Activated naive CD8-positive, alpha-beta T cell treated with anti-CD3 and anti-CD28 coated beads, Interleukin-2, amount 50 U/mL, for 16 hours (primary cell): ENCODE measurements around the gene NENF.
"Not testable (repeated sequence)": the region's sequence is repeated elsewhere in the genome, so short reads cannot be mapped to it uniquely, and the experiment has no call there.

Experiments
- DNase-seq: peaks from one replicate; pipeline ENCODE4 v3.0.0-alpha.2; 2020; ENCODE audit warnings: low read depth, low spot score

NENF gene

DNA sequence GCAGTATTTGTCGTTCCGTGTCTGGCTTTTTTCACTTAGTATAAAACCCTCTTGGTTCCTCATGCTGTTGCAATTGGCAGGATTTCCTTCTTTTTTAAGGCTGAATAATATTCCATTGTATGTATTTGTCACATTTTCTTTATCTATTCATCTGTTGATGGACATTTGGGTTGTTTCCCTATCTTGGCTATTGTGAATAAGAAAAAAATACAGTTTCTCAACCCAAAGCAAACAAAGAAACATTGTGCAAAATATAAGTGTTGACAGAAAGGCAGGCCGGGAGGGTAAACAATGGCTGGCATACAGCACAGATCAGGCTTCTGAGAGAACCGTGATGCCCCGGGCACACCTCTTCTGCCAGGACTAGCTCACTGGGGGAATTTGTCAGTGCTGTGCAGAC lies 26.9 kb downstream of the NENF start:
- no peak for DNase-seq

GRCh38 chr1:212460376-212460775 lies 27.7 kb downstream of the NENF start:
- no peak for DNase-seq

- DNase-seq: no peak
Observed at GRCh38 chr1:212461916-212462660, 29.4 kb downstream of the NENF start.

- no peak for DNase-seq
Observed at GRCh38 chr1:212463565-212464285, 31.0 kb downstream of the NENF start.

DNA sequence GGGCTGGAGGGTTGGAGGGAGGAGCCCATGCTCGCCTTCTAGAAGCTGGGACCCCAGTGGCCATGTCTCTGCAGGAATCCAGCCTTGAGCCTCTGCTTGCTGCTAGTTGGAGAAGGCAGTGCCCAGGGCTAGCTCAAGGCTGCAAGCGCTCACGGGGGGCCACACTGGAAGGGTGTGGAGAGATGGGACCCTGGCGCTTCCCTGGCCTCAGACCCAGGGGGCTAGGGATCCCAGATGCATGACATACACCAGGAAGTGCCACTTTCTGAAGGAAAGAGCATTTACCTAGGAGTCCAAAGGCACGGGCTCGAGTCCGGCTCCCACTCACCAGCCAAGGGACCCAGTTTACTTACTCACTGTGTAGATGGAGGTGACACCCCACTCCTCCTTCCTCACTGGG lies 32.6 kb downstream of the NENF start:
- no peak for DNase-seq

- DNase-seq: no peak
Observed at GRCh38 chr1:212466437-212466836, 33.7 kb downstream of the NENF start.

DNA sequence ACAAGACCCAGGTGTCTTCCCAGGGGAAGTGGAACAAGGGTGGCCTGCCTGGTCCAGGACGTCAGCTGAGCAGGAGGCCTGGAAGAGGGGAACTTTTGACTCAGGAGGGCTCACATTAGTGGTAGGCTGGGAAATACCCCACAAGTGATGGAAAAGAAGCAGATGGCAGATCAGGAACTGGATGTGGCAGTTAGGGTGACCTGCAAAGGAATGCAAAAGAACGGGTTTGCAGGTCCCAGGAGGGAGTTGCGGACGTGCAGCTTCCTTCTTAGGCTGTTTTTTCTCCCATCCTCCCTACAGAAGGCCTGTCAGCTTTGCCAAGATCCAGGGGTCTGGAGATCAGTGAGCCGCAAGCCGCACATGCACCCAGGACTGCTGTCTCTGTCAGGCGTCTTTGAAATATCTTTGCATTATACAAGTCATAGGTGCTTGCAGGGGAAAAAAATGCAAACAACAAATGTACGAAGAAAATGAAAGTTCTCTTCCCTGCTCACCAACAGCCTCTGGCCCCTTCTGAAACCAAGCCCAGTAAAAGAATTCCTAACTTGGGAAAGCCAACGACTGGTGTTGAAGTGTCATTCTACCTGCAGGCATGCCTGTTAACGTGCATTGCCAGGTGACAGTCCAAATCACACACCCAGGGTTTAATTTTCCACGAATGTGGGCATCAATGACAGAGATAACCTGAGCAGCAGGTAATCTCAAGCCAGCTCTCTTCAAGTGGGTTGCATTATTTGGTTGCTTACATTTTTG lies 34.4 kb downstream of the NENF start:
- DNase-seq: no peak

DNA sequence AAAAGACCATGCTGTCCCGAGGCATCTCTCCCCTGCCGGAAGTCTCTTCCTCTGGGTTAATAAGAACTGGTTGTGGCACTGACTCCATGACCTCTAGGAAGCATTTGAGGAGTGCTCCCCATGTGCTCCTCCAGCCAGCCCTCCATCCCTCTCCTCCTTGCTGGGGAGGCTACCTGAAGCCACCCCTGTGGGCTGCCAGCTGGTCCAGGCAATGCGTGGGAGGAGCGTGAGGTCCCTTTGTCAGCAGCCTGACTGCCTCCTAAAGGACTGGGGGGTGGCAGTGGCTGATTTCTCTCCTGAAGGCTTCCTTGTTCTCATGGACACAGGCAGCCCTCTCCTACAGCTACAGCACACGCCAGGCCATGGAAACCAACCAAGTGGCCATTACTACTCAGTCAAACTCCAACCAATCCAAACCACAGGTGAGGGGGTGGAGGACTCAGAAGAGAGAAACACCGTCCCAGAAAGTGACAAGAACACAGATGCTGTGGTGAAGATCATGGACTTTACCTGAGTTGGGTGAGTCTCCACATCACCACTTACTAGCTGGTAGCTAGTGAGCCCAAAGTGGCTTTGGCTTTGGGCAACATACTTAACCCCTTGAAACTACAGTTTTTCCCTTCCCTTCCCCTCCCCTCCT lies 35.2 kb downstream of the NENF start:
- DNase-seq: no peak

- DNase-seq: no peak
Observed at GRCh38 chr1:212470059-212470458, 37.3 kb downstream of the NENF start.

- no peak for DNase-seq
Observed at GRCh38 chr1:212471286-212471685, 38.6 kb downstream of the NENF start.

DNA sequence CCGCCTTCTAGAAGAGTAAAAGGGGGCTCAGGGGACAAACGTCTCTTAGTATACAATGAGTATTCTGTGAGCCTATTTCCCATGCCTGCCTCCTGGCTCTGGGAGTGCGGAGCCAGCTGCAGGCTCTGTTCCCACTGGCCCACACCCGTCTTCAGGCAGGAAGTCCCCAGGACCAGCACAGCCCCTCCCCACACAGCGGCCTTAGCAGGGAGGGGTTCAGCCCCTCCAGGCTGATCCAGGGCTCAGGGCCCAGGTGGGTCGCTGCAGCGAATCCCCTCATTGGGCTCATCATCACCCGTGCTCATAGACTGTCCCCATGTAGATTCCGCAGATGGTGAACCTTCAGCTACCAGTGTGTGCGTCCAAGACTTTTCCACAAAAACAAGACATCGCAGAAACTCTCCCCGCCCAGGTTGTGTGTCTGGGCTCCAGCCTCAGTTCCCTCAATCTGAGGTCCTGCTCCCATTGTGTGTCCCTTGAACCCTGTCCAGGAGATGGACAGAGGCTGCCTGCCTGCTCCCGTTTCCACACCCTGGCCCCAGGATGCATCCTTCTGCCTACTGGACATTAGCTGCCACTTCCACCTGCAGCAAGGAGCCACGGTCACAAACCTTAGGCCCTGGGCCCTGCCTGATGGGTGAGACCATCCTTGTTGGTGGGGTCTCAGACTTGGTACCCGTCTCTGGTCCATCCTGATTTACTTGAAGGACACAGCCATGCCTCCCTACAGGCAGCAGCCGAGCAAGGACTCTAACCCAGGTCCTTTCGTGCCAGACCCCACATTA lies 39.4 kb downstream of the NENF start:
- DNase-seq: no peak

DNA sequence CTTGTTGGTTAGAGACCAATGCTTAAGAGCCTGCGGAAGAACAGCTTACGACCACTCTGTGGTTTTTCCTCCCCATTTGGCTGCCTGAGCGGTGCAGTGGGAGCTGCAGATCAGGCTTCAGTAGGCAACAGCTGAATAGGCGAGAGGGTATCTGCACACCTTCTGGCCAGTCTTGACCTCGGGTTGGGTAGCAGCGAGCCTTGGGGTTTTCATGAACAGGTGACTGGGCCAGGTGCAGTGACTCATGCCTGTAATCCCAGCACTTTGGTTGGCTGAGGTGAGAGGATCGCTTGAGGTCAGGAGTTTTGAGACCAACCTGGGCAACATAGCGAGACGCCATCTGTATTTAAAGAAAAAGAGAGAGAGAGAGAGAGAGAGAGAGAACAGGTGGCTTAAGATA lies 41.0 kb downstream of the NENF start:
- DNase-seq: no peak

- DNase-seq: no peak
Observed at GRCh38 chr1:212475151-212475550, 42.4 kb downstream of the NENF start.

DNA sequence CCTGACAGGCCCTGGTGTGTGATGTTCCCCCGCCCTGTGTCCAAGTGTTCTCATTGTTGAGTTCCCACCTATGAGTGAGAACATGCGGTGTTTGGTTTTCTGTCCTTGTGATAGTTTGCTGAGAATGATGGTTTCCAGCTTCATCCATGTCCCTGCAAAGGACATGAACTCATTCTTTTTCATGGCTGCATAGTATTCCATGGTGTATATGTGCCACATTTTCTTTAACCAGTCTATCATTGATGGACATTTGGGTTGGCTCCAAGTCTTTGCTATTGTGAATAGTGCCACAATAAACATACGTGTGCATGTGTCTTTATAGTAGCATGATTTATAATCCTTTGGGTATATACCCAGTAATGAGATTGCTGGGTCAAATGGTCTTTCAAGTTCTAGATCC lies 43.1 kb downstream of the NENF start:
- DNase-seq: not testable (repeated sequence)

DNA sequence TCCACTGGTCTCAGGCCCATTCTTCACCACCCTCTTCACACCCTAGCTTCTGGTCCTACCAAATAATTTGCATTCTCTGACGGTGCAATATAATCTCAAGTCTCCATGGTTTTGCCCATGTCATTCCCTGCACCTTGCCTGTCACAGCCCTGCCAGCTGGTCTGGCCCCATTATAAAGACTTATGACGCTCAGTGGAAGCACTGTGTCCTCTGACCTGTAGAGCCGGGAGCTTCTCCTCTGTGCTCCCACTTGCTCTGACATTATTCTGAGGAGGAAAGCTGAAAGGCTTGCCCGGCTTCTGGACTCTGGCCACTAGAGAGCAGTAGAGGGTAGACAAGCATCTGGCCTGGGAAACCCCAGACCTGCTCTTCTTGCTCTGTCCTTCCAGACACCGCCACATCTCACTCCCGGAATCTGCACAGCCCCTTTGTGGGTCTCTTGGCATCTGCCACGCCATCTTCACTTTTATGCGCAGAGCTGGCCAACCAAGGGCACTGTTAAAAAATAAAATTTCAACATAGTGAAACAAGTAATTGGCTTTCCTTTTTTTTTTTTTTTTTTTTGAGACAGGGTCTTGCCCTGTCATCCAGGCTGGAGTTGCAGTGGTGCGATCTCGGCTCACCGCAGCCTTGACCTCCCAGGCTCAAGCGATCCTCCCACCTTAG lies 44.4 kb downstream of the NENF start:
- DNase-seq: peak; percentile 59

DNA sequence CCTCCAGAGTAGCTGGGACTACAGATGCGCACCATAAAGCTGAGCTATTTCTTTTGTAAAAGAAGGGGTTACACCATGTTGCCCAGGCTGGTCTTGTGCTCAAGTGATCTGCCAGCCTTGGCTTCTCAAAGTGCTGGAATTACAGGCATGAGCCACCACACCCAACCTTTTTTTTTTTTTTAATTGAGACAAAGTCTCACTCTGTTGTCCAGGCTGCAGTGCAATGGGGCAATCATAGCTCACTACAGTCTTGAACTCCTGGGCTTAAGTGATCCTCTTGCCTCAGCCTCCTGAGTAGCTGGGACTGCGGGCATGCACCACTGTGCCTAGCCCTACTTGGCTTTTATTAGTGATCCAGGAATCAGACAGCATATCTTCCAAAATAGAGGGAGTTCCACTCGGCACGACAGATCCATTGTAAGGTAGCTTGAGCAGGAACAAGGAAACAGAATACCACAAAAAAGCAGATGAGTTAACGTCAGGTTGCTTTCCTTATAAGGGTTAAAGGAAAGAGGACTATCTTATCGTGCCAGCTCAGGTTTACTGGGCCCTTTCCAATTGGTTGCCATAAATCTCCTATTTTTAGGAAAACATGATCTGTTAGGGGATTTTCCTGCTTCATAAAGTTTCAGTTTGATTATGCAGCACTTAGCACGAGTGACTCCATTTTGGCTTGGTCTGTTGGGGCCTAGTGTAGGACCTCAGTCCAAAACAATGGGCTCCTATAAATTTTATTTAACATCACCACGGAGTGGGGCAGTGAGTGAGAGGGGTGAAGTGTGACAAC lies 45.2 kb downstream of the NENF start:
- no peak for DNase-seq

DNA sequence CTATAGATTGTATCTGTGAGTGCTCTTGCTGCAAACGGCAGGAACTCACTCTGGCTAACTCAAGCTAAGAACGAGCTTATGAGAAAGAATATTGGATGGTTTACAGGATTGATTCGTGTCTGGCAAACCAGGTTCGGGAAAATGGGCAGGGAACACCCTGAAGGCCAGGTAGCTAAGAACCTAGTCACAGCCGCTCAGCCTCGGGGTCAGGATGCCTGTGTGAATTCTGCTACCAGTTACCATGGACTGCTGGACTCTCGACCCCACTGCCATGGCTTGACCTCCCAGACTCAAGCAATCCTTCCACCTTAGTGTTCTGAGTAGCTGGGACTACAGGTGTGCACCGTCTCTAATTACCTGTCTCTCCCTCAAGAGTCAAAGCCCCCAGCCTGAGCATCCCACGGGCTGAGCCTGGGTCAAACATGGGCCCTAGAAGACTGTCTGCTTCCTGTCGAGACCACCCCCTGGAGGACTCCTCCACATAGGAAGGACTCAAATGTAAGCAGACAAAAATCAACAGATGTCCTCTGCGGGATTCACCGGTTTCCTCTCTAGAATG lies 45.8 kb downstream of the NENF start:
- DNase-seq: no peak

DNA sequence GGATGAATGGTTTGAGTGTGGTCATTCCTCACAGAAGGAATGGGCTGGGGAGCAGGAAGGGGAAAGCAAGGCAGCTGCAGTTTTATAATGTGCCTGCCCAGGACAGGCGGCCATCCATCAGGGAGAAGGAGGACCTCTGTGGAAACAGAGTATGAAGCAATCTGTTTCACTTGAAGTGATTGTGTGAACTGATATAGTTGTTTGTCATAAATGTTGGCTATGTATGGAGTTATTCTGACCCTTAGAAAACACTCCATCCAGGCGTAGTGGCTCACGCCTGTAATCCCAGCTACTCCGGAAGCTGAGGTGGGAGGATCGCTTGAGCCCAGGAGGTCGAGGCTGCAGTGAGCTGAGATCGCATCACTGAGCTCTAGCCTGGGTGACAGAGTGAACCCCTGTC lies 46.5 kb downstream of the NENF start:
- DNase-seq: no peak

DNA sequence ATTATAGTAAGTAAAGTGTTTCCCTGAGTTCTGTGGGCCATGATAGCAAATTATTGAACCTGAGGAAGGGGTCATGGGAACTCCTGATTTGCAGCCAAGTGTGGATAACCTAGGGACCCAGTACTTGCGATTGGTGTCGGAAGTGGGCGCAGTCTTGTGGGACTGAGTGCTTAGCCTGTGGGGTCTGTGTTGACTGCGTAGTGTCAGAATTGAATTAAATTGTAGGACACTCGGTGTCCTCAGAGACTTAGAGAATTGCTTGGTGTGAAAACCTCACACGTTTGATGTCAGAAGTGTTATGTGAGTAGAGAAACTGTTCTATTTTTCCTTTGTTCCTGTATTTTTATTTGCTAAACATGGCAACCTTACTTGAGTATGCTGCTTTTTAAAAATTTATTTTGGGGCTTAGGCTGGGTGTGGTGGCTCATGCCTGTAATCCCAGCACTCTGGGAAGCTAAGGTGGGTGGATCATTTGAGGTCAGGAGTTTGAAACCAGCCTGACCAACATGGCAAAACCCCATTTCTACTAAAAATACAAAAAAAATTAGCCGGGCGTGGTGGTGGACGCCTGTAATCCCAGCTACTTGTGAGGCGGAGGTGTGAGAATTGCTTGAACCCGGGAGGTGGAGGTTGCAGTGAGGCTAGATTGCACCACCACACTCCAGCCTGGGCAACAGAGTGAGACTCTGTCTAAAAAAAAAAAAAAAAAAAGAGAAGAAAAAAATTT lies 48.2 kb downstream of the NENF start:
- not testable (repeated sequence) for DNase-seq
